ENCODE results near the gene GALNTL6.

Gene GALNTL6

DNA sequence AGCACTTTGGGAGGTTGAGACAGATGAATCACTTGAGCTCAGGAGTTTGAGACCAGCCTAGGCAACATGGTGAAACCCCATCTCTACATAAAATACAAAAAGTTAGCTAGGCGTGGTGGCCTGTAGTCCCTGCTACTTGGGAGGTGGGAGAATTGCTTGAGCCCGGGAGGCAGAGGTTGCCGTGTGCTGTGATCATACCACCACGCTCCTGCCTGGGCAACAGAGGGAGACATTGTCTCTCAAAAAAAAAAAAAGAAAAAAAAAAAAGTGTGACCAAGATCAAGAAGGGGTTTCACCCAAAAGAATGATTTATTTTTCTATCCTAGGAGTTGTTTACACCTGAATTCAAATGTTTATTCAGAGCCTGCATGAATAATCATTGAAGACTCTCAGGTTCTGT, 783.0 kb downstream of the GALNTL6 start:
- no peak for DNase-seq

- no peak for DNase-seq
Observed at GRCh38 chr4:172599554-172599953, 786.4 kb downstream of the GALNTL6 start.

- no peak for DNase-seq
Observed at GRCh38 chr4:172601195-172601594, 788.0 kb downstream of the GALNTL6 start.

- no peak for DNase-seq
Observed at GRCh38 chr4:172619218-172619617, 806.0 kb downstream of the GALNTL6 start.

- no peak for DNase-seq
Observed at GRCh38 chr4:172619798-172620197, 806.6 kb downstream of the GALNTL6 start.

- no peak for DNase-seq
Observed at GRCh38 chr4:172628263-172628662, 815.1 kb downstream of the GALNTL6 start.

- no peak for DNase-seq
Observed at GRCh38 chr4:172630280-172630679, 817.1 kb downstream of the GALNTL6 start.

DNA sequence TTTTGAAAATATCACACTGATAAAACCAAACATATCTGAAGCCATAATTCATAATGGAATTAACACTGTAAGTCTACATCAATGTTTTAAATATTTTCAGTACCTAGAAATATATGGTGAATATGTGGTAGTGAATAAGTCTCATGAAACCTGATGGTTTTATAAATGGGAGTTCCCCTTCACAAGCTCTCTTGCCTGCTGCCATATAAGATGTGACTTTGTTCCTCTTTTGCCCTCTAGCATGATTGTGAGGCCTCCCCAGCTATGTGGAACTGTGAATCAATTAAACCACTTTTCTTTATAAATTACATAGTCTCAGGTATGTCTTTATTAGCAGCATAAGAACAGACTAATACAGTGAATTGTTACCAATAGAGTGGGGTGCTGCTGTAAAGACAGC, 818.6 kb downstream of the GALNTL6 start:
- no peak for DNase-seq

DNA sequence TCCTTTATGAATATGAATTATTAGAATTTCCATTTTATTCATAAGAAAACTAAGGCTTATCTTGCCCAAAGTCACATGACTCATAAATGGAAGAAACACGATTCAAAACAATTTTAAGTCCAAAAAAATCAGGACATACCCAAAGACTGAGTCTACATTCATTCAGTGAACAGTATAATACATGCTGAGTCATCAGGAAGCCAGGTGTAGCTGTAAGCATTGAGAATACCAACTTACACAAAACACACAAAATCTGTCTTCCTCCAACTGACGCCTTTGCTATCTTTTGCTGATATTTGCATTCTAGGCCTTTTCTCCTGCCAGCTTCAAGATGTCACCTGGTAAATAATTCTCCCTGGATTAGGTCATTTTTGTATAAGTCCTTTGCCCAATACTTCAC, 835.3 kb downstream of the GALNTL6 start:
- no peak for DNase-seq

GRCh38 chr4:172649143-172649542, 835.9 kb downstream of the GALNTL6 start:
- DNase-seq = no peak

DNA sequence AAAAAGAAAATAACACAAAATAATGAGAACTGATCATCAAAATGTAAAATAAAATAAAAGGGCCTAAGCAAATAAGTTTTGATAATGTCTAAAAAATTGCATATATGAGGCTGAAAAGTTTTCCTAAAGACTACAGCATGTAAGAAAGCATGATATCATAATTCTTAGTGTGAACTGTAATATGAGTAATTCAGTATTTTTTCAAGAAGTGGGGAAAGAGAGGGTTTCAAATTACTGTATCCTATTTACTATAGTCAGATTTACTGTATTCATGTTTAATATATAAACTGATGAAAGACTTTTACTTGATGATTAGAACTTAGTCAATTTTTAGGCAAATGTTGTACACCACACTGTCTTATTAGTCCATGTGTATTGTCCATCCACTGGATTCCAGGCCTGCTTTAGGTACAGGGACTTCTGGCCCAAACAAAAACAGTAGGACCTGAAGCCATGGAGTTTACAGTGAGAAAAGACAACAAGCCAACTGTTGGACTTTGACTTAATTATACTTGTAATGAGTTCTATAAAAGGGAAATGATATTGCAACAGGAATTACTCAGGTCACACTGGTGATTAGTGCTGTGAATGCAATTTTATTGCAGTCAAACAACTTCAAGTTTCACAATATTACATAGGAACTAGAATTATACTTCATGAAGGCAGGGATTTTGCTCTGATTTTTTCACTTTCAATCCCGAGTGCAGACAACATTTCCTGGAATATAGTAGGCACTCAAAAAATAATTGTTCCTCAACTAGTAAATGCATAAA, 837.7 kb downstream of the GALNTL6 start:
- no peak for DNase-seq

DNA sequence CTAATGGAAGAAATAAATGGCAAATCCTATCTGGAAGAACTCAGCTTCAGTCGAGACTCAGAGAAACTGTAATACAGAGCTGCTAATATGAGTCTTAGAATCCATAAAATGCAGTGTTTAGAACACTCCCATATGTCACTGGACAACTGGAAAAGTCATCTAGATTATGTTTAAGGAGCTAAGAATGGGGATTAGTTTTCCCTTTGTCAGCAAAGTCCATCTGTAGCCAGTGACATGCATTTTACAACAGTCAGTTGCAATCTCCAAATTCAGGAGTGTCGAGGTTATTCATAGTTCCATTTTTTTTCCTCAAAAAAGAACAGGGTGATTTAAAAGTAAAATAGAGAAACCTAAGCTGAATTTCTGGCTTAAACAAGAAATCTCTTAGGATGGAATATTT, 838.8 kb downstream of the GALNTL6 start:
- DNase-seq = no peak

- DNase-seq = no peak
Observed at GRCh38 chr4:172652369-172652768, 839.2 kb downstream of the GALNTL6 start.

DNA sequence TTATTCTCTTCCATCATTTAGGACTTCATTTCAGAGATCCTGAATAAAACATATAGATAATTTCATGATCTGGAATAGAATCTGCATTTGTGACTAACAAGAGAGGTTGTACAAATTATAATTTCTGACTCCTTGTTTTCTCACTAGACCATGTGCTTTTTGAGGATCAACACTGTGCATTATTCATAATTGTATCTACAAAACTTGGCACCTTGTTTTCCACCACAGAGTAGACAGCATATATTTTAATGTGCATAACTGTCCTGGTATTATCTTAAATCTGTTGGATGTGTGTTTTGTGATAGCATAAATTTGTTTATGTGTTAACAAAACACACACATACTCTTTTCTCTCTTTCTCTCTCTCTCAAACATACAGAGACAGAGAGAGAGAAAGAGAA, 840.5 kb downstream of the GALNTL6 start:
- DNase-seq = no peak

DNA sequence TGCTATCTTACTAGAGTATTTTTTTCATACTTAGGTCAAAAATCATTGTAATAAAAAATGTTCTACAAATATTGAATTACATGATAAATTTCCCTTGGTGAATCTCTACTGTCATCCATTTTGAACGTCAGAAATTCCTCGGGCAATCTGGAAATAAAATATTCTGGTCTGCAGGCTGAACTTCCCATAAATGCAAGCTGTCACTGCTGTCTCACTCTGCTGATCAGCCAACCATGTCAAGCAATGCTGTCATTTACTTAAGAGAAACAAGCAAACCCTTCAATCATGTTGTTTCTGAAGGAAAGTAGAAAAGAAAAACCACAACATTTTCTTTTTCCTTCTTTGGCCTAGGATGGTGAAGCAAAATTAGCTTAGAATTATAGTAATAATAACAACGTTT, 841.3 kb downstream of the GALNTL6 start:
- no peak for DNase-seq

DNA sequence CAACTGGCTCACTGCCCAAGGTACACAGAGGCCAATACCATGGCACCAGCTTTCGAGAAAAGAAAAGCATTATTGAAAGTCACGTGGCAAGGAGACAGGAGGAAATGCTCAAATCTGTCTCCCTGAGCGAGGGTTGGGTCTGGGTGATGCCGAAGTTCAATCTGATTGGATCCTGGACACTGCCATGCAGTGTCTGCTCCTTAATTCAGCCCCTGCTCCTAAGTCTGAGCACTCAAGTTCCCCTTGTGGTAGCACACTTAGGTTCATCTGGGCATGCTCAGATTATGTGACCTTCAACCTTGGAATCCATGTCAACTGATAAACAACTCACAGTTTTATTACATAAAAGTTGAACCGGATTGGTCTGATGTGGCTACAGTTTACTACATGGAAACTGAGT, 842.9 kb downstream of the GALNTL6 start:
- DNase-seq = no peak

DNA sequence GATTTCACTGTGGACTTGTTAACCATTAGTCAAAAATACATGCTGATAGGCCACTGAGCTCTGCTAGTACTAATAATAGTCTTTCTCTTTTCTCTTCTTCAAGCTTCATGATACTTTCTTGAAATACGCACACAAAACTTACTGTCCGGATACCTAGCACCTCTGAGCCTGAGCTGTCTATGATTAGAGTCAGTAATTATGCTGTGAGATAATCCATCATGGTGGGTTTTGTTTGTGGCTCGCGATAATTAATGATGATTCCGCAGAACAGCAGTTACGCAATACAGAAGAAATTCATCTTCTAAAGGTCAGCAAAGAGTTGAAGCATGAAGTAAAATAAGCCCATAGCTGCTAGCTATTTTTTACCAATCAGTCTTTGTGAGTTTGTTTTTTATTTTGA, 843.9 kb downstream of the GALNTL6 start:
- DNase-seq = no peak

DNA sequence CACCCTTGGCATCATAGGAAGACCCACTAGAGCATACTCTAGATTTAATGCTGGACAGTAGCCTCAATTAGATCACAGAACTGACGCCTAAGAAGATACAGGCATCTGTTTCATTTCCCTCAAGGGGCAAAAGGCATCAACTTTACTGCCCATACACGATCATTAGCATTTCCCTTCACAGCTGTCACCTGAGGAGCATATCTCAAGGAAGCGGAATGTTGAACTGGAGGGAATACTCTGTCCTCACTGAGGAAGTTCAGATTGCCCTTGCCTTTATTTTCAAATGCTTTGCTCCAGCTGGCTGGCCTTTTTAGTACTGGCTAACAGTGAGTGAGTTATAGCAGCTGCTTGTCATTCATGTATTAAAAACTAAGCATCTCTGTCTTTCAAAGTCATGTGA, 847.0 kb downstream of the GALNTL6 start:
- no peak for DNase-seq

DNA sequence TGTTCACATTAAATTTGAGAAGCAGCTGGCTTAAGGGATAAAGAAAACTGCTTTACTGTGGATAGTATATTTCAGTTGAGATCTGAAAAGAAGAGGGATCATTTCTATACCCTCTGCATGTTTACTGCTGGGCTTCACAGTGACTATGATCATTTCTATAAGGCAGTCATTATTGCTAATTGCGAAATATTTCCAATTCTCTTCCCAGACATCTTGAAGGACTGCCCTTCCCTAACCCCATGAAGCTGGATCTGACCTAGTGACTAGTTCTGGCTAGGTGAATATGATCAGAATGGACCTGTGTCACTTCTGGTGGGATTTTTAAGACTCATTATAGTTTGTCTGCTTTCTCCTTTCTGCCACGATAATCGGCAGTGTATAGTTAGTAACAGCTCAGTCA, 848.9 kb downstream of the GALNTL6 start:
- no peak for DNase-seq

DNA sequence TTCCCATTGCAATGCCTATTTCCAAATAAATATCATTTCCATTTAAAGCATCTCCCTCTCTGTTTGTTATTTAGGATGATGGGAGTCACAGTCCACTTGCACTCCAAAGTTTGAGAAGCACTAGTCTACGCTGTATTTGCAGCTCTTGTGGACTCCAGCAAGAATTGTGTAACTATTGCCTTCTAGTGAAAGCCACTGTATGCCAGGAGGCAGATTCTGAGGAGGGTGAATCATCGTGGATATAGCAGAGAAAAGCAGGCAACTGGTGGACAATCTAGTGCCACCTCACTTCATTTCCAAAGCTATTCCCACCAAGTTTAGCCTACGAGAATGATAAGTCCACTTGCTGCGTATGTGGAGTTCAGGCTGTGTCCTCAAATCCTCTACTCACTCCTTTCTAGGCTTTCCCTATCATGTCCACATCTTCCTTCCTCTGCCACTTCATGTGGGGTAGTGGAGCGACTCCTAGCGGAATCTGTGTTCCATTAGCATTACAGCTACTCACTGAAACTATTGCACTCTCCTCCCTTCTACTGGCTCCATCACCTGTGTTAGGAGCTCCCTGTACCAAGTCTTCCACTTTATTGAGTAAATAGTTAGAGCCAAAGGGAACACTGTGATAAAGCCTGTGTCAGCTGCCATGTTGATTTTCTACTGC, 853.6 kb downstream of the GALNTL6 start:
- no peak for DNase-seq

- no peak for DNase-seq
Observed at GRCh38 chr4:172674811-172675210, 861.6 kb downstream of the GALNTL6 start.

- DNase-seq = no peak
Observed at GRCh38 chr4:172675232-172675631, 862.0 kb downstream of the GALNTL6 start.

DNA sequence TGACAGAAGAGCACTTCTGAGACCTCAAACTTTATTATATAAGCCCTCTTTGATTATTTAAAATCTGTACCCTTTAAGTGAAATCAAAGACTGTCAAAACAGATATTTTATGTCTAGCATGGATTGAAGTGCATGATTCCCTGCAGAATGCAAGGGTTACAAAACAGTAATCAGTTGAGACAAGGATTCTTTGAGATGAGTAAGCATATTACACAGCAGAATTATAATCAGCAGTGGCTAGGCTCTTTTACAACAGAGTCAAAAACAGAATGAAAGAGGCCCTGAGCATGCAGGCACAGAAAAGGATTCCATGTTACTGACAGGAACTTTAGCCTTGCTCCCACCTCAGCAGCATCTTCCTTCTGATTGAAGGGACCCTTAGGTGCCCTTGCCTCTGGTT, 867.5 kb downstream of the GALNTL6 start:
- no peak for DNase-seq

DNA sequence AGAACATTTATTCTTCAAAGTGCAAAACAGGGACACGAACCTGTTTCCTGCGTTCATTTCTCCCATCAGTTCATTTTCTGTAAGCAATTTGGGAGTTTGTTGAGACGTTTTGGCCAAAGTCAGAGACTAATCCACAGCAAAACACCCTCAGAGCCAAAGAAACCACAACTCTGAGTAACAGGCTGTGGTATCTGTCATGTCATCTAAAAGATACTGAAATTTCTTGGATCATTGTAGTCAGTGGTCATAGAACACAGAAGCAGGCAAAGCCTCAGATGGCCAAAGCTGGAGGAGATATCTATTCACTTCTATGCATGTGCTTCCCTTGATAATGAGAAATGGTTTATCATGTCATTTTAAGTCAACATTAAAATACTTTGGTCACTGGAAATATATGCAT, 869.8 kb downstream of the GALNTL6 start:
- no peak for DNase-seq

DNA sequence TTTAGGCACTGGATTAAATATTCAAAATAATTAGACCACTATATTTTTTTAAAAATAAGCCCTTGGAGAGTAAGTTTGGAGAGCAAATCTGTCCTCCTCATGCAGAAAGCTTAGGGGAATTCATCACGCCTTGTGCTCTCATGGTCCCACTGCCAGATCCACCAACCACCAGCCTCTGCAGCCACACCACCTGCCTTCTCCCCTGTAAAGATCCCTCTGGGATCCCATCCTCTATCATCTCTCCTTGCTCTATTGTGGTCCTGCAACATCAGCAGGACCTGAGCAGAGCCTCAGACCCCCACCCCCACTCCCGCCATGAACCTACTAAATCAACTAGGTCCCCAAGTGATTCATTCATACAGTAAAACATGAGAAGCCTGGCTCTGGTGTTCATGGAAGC, 872.8 kb downstream of the GALNTL6 start:
- DNase-seq = no peak
